Fibroblast of lung (primary cell): ENCODE results near the gene NFASC. TPM values are rescaled to one million over a fixed set of nuclear protein-coding genes. Genes with fewer than 3 reads are reported as not detected.
A peak's percentile ranks its signal among the peaks of the same experiment; 100 is the strongest.

Source experiments
- DNase-seq, 2 donors: peaks; one replicate each; pipeline versions ENCODE4 v3.0.0 to v3.0.0-alpha.2; 2010; ENCODE audit warnings: low read depth in 2 of 2
- H2AFZ ChIP-seq: 2 replicates; pipeline ENCODE4 v1.5.1; 2012; ENCODE audit warnings: low read length, control low read depth, inconsistent platforms
- H3K27ac ChIP-seq: 2 replicates; pipeline ENCODE4 v1.5.1; 2011; ENCODE audit warnings: low read length, control low read depth; ENCODE audit not compliant: insufficient read depth
- H3K27me3 ChIP-seq: 2 replicates; pipeline ENCODE4 v1.5.1; 2011; ENCODE audit warnings: mild to moderate bottlenecking, low read length; ENCODE audit not compliant: control insufficient read depth, insufficient read depth
- H3K36me3 ChIP-seq: 2 replicates; pipeline ENCODE4 v1.5.1; 2011; ENCODE audit warnings: low read length; ENCODE audit not compliant: control insufficient read depth, insufficient read depth
- H3K4me1 ChIP-seq: 2 replicates; pipeline ENCODE4 v1.5.1; 2011; ENCODE audit warnings: low read length; ENCODE audit not compliant: control insufficient read depth, insufficient read depth; ENCODE audit errors: extremely low read depth
- H3K4me2 ChIP-seq: 2 replicates; pipeline ENCODE4 v1.5.1; 2011; ENCODE audit warnings: low read length, control low read depth; ENCODE audit not compliant: insufficient read depth; ENCODE audit errors: extremely low read depth
- H3K4me3 ChIP-seq, 4 experiments: fragments of 200-600 bp in 1 of 4; sonication (generic) in 1 of 4; replicated peaks in 1 of 4; 2 replicates each; pipeline ENCODE4 v1.5.1; 2011 to 2016; ENCODE audit warnings: low read length in 4 of 4, low read depth in 3 of 4, mild to moderate bottlenecking in 3 of 4, control low read depth in 2 of 4, inconsistent platforms in 1 of 4, mixed read lengths in 1 of 4; ENCODE audit not compliant: insufficient read depth in 1 of 4; ENCODE audit errors: control extremely low read depth in 1 of 4
- H3K79me2 ChIP-seq: 2 replicates; pipeline ENCODE4 v1.5.1; 2012; ENCODE audit warnings: mild to moderate bottlenecking, low read length, inconsistent platforms; ENCODE audit not compliant: control insufficient read depth, insufficient read depth
- H3K9ac ChIP-seq: 2 replicates; pipeline ENCODE4 v1.5.1; 2011; ENCODE audit warnings: mild to moderate bottlenecking, low read length, control low read depth; ENCODE audit not compliant: insufficient read depth
- H3K9me3 ChIP-seq: 2 replicates; pipeline ENCODE4 v1.5.1; 2012; ENCODE audit warnings: low read depth, low read length; ENCODE audit not compliant: control insufficient read depth, insufficient read depth
- H4K20me1 ChIP-seq: 2 replicates; pipeline ENCODE4 v1.5.1; 2011; ENCODE audit warnings: low read length; ENCODE audit not compliant: control insufficient read depth, insufficient read depth; ENCODE audit errors: extremely low read depth
- EZH2 ChIP-seq: IDR thresholded peaks from 2 replicates; pipeline ENCODE4 v1.5.1; 2012; ENCODE audit warnings: low read length, control low read depth, mild to moderate bottlenecking; ENCODE audit errors: missing control alignments
- polyA plus RNA-seq, 2 donors: library from polyadenylated mRNA; depleted of rRNA in 1 of 2; stranded (reverse) in 1 of 2; unstranded in 1 of 2; fragments of >200 nt; gene quantifications; 2 replicates each; pipeline ENCODE4 v1.2.1, GENCODE V29; 2011 to 2012; ENCODE audit warnings: missing spikeins in 1 of 2
- total RNA-seq: library from RNA; depleted of rRNA; stranded (reverse); fragments of >200 nt; gene quantifications from 2 replicates; pipeline ENCODE4 v1.2.1, GENCODE V29; 2014
- TF ChIP-seq, protein P1 (sequence below), 2 donors: IDR thresholded peaks in 1 of 2; conservative IDR thresholded peaks in 1 of 2; 1 replicate in 1 of 2; 2 replicates in 1 of 2; pipeline ENCODE4 v1.5.1; 2011 to 2012; ENCODE audit warnings: low read length in 2 of 2, control low read depth in 1 of 2, inconsistent platforms in 1 of 2, low read depth in 1 of 2, mild to moderate bottlenecking in 1 of 2

Gene NFASC
- total and polyA plus RNA-seq, 2 donors (not counting 1 experiment from before 2014, with no cell fraction given), result 13.4 to 16.5 TPM

DNA sequence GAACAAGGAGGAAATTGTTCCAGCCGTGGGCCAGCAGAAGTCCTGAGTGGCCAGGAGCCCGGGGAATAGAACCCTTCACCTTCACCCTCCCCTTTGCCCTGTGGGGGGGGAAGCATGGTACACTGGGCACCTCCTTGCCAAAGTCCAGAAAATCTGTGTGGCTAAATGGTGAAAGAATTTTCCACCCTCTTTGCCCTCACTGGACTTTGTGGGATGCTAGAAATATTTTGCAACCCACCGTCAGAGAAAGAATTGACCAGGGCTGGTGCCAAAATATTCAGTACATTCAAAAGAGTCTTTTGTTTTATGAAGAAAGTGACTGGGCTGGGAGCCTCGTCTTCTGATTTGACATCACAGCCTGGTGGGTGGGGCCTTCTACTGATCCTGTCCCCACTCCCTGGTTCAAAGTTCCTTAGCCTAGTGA, 14.6 kb downstream of the NFASC start:
- no peak overlapping the region for H2AFZ ChIP-seq
- peak in 1 of 2 donors; percentile 88 for DNase-seq
- no peak for TF ChIP-seq EZH2
- TF ChIP-seq, protein P1, sequence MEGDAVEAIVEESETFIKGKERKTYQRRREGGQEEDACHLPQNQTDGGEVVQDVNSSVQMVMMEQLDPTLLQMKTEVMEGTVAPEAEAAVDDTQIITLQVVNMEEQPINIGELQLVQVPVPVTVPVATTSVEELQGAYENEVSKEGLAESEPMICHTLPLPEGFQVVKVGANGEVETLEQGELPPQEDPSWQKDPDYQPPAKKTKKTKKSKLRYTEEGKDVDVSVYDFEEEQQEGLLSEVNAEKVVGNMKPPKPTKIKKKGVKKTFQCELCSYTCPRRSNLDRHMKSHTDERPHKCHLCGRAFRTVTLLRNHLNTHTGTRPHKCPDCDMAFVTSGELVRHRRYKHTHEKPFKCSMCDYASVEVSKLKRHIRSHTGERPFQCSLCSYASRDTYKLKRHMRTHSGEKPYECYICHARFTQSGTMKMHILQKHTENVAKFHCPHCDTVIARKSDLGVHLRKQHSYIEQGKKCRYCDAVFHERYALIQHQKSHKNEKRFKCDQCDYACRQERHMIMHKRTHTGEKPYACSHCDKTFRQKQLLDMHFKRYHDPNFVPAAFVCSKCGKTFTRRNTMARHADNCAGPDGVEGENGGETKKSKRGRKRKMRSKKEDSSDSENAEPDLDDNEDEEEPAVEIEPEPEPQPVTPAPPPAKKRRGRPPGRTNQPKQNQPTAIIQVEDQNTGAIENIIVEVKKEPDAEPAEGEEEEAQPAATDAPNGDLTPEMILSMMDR (conservative IDR thresholded peaks at IDR 0.05 in 1 of 2, IDR thresholded peaks at IDR 0.05 in 1 of 2; ENCODE audit: low read depth in 1 of 2, low read length in 2 of 2), result no peak
- no peaks in the 10 kb centered on the region for H3K4me1 ChIP-seq
- H3K9me3 ChIP-seq, result no peaks in the 10 kb centered on the region
- peak overlapping the region; percentile 53 for H3K4me2 ChIP-seq
- H3K27ac ChIP-seq, result peak overlapping the region; percentile 50
- H4K20me1 ChIP-seq, result no peaks in the 10 kb centered on the region
- H3K9ac ChIP-seq, result no peak overlapping the region
- no peaks in the 10 kb centered on the region for H3K36me3 ChIP-seq
- no peaks in the 10 kb centered on the region for H3K27me3 ChIP-seq
- no peak overlapping the region for H3K4me3 ChIP-seq
- no peaks in the 10 kb centered on the region for H3K79me2 ChIP-seq

DNA sequence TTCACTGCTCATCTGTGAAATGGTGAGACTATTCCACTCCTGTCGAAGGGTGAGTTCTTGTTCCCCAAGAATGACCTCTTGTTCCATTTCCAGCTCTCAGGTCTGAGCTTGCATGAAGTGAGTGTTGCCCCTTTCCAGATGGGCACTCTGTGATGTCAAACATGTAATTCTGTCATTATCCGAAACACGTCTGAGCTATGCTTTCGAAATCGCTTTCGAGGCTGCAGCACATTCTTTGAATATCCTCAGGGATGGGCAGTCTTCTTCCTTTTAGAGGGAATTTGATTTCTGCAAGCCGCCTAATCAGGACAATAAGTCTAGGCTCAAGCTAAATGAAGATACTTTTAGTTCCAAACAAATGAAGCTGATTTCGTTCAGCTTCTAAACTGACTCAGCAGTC, 15.1 kb downstream of the NFASC start:
- no peak overlapping the region for H2AFZ ChIP-seq
- peak overlapping the region; percentile 50 for H3K27ac ChIP-seq
- H3K4me3 ChIP-seq, result peak overlapping the region in 1 of 4 experiments; percentile 15
- DNase-seq, result peak in 1 of 2 donors; percentile 58
- TF ChIP-seq, protein P1 (conservative IDR thresholded peaks at IDR 0.05 in 1 of 2, IDR thresholded peaks at IDR 0.05 in 1 of 2; ENCODE audit: low read depth in 1 of 2, low read length in 2 of 2), result no peak
- TF ChIP-seq EZH2, result no peak
- H3K36me3 ChIP-seq, result no peaks in the 10 kb centered on the region
- peak overlapping the region; percentile 53 for H3K4me2 ChIP-seq
- H3K79me2 ChIP-seq, result no peaks in the 10 kb centered on the region
- no peaks in the 10 kb centered on the region for H3K4me1 ChIP-seq
- H3K9me3 ChIP-seq, result no peaks in the 10 kb centered on the region
- no peaks in the 10 kb centered on the region for H3K27me3 ChIP-seq
- H3K9ac ChIP-seq, result no peak overlapping the region
- no peaks in the 10 kb centered on the region for H4K20me1 ChIP-seq

DNA sequence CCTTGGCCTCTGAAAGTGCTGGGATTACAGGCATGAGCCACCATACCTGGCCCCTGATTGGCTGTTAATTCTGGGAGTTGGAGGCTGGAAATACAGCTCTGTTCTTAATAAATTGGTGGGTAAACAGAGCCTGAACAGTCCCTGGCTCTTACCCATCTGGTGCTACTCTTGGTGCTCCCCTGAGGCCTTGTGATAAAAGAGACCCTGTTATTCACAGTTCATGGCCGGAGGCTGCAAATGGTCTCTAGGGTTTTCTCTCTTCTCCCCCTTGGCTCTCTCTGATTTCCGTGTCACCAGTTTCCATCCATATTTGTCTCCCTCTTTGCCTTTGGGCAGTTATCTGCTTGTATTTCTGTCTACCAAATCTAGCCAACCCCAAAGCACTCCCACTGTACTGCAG, 17.2 kb downstream of the NFASC start:
- TF ChIP-seq EZH2, result no peak
- TF ChIP-seq, protein P1 (conservative IDR thresholded peaks at IDR 0.05 in 1 of 2, IDR thresholded peaks at IDR 0.05 in 1 of 2; ENCODE audit: low read depth in 1 of 2, low read length in 2 of 2), result no peak
- H2AFZ ChIP-seq, result no peak overlapping the region
- DNase-seq, result no peak
- no peak overlapping the region for H3K4me2 ChIP-seq
- H3K27me3 ChIP-seq, result no peaks in the 10 kb centered on the region
- H3K9me3 ChIP-seq, result no peaks in the 10 kb centered on the region
- no peaks in the 10 kb centered on the region for H3K4me1 ChIP-seq
- no peaks in the 10 kb centered on the region for H3K36me3 ChIP-seq
- no peaks in the 10 kb centered on the region for H3K79me2 ChIP-seq
- no peak overlapping the region for H3K9ac ChIP-seq
- no peak overlapping the region for H3K4me3 ChIP-seq
- no peaks in the 10 kb centered on the region for H4K20me1 ChIP-seq
- H3K27ac ChIP-seq, result no peak overlapping the region
